Adrenal gland (tissue), 12 donors: ENCODE data around the gene BNC1. TPM values are rescaled to one million over a fixed set of nuclear protein-coding genes. Genes with fewer than 3 reads are reported as not detected.

Experiments
- DNase-seq, 7 donors: peaks; one replicate each; pipeline ENCODE4 v3.0.0-alpha.2; 2019 to 2020
- H3K27ac ChIP-seq, 5 donors: fragments of 200-600 bp; sonication (generic) in 4 of 5; 1 replicate in 3 of 5; 2 replicates in 2 of 5; pipeline versions ENCODE4 v1.5.1 to v1.8.0; 2016 to 2020; ENCODE audit warnings: mild to moderate bottlenecking in 1 of 5
- H3K27me3 ChIP-seq: fragments of 200-600 bp; 2 replicates; pipeline ENCODE4 v1.8.0; 2021
- H3K36me3 ChIP-seq, 2 donors: fragments of 200-600 bp; replicated peaks in 1 of 2; 1 replicate in 1 of 2; 2 replicates in 1 of 2; pipeline versions ENCODE4 v1.5.1 to v1.8.0; 2018 to 2022
- H3K4me1 ChIP-seq, 2 donors: fragments of 200-600 bp; replicated peaks in 1 of 2; 1 replicate in 1 of 2; 2 replicates in 1 of 2; pipeline versions ENCODE4 v1.5.1 to v1.8.0; 2018 to 2021
- H3K4me3 ChIP-seq, 4 donors: fragments of 200-600 bp; sonication (generic) in 3 of 4; one replicate each; pipeline ENCODE4 v1.5.1; 2016 to 2018
- H3K9me3 ChIP-seq, 3 donors: fragments of 200-600 bp; sonication (generic) in 1 of 3; replicated peaks in 1 of 3; 1 replicate in 2 of 3; 2 replicates in 1 of 3; pipeline versions ENCODE4 v1.5.1 to v1.8.0; 2016 to 2021
- CTCF ChIP-seq, 6 experiments: fragments of 450-650 bp in 4 of 6; fragments of 200-600 bp in 2 of 6; sonication (generic) in 1 of 6; IDR thresholded peaks; 1 replicate in 5 of 6; 2 replicates in 1 of 6; pipeline versions ENCODE4 v1.5.1 to v1.8.0; 2016 to 2021; ENCODE audit warnings: antibody characterized with exemption in 6 of 6, mild to moderate bottlenecking in 2 of 6, moderate library complexity in 1 of 6
- POLR2A ChIP-seq, 2 donors: fragments of 450-650 bp; IDR thresholded peaks; one replicate each; pipeline ENCODE4 v1.6.1; 2017; ENCODE audit warnings: antibody characterized with exemption in 2 of 2, mild to moderate bottlenecking in 2 of 2, moderate library complexity in 1 of 2
- WGBS, 4 donors: extraction: QIAGEN DNeasy Blood & Tissue Kit in 2 of 4; methylation state at CpG; one replicate each; pipeline versions ENCODE4 v1.1.5 to v1.1.7; 2013 to 2017; 5-methylcytosine and 5-hydroxymethylcytosine counted together
- intact Hi-C, 2 donors: fragments of 100-400 bp; cut with DNase I; formaldehyde crosslinking; loops; one replicate each; pipeline versions ENCODE4 v1.14.1 to v1.15.0; 2022 to 2023
- polyA plus RNA-seq, 3 donors: library from polyadenylated mRNA; stranded (reverse); fragments of 200-250 nt in 2 of 3; fragments of 350-450 nt in 1 of 3; fragmentation: Illumina TruSeq in 1 of 3; extraction: RNeasy Lipid Tissue Mini Kit (QIAGEN cat#74804) in 1 of 3; gene quantifications; one replicate each; pipeline ENCODE4 v1.2.3, GENCODE V29; 2013 to 2014
- total RNA-seq, 9 donors: library from RNA; depleted of rRNA in 4 of 9; stranded (reverse); fragments of >200 nt in 4 of 9; fragments of 120-200 nt in 1 of 9; fragmentation: NEBNext Ultra II Directional in 1 of 9; extraction: Animal tissue kit (Norgen Biotek cat#: 25700) in 1 of 9; gene quantifications; one replicate each; pipeline versions ENCODE4 v1.1.0 to v1.2.4, GENCODE V29; 2013 to 2023
- donor health status: healthy with polysubstance abuse.
- donor health status: Bipolar disorder and iron deficiency.
- donor health status: DM: yes; HTN: yes; CAD: no.
- donor health status: DM: no; HTN: no; CAD: no.
- donor health status: DM: no; HTN: no; CAD: no.
- donor health status: DM: yes; HTN: yes; CAD: no.

BNC1 gene
- total and polyA plus RNA-seq, 12 donors = 0.03 to 0.55 (median 0.17) TPM; not detected in 3

GRCh38 chr15:83206526-83207008 lies 77.9 kb downstream of the BNC1 start:
- WGBS, 4 donors = 1 to 4% (median 2%) methylated on average over 9 to 25 of the region's 25 CpGs
- peak in 6 of 7 donors; percentile 30 to 55 (median 39) for DNase-seq

More at GRCh38 chr15:83206526-83207008, 77.9 kb downstream of the BNC1 start:
- TF ChIP-seq CTCF (IDR thresholded peaks at IDR 0.05) = no peak
- TF ChIP-seq POLR2A (IDR thresholded peaks at IDR 0.05) = no peak
- Histone ChIP-seq H3K27me3 (no peaks in the 10 kb centered on the region), H3K4me1 (peaks cover 44 to 48% of the 10 kb centered on the region in 2 donors), H3K4me3 (peak overlapping the region; percentile 33 to 95 (median 73)), H3K9me3 (no peaks in the 10 kb centered on the region), H3K27ac (peak overlapping the region; percentile 53 to 93 (median 79)), H3K36me3 (no peaks in the 10 kb centered on the region)
- intact Hi-C loops = loop anchor here in 1 of 2 donors (5.0 kb wide), 1 partner anchor 139 kb away; the partner anchor contains the start of gene BTBD1

Other genes starting within 250 kb of the BNC1 start
- gene BTBD1, start 217.4 kb downstream of the BNC1 start, total RNA-seq = 10 to 100 TPM; 38.8 to 72.6 (median 50.7) TPM
- gene BTBD1, start 217.4 kb downstream of the BNC1 start, polyA plus RNA-seq = 10 to 100 TPM in 2 of 3 donors, 1 to 10 TPM in 1; 7.2 to 65.9 (median 12.5) TPM
- 1 to 10 TPM in 8 of 9 donors, under 1 TPM in 1; 0.67 to 9.5 (median 5.4) TPM for gene TM6SF1, start 177.0 kb downstream of the BNC1 start, total RNA-seq
- 1 to 10 TPM; 1.7 to 3.1 (median 2.2) TPM for gene TM6SF1, start 177.0 kb downstream of the BNC1 start, polyA plus RNA-seq
- 10 to 100 TPM; 22.6 to 82.2 (median 56.8) TPM for gene HDGFL3, start 76.8 kb downstream of the BNC1 start, total RNA-seq
- 10 to 100 TPM in 2 of 3 donors, 1 to 10 TPM in 1; 9.3 to 77.7 (median 25.2) TPM for gene HDGFL3, start 76.8 kb downstream of the BNC1 start, polyA plus RNA-seq
- gene SH3GL3, start 162.7 kb upstream of the BNC1 start, total RNA-seq = 1 to 10 TPM in 3 of 9 donors, not detected in 6; 1.2 to 1.7 (median 1.5) TPM
- 1 to 10 TPM in 1 of 3 donors, under 1 TPM in 2; 0.24 to 1.3 (median 0.59) TPM for gene SH3GL3, start 162.7 kb upstream of the BNC1 start, polyA plus RNA-seq